ENCODE data around the gene PAXX. TPM values are rescaled to one million over a fixed set of nuclear protein-coding genes. Genes with fewer than 3 reads are reported as not detected.
A peak's percentile ranks its signal among the peaks of the same experiment; 100 is the strongest.

Gene PAXX
- total RNA-seq, 1 experiment from 2014 or later: 46.0 TPM

DNA sequence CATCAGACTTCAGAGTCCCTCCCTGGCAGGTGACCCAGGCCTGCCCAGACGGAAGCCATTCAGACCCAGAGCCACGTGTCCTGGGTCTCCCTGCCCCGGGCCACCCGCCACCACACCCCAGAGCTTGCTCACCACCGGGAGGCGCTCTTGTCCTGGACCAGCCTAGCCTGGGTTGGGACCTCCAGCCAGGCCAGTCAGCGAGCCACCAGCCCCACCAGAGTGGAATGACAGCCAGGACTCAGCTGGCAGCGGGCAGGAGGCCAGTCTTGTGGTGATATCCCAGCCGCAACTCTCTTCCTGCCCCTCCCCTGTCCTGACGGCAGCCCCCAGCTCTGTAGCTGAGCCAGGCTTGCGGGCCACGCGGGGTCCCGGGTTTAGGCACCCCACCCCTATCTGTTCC lies 16.6 kb upstream of the PAXX start:
- no peak for DNase-seq (ENCODE audit: low read depth, low spot score)
- in situ Hi-C loops (cut with HindIII; ENCODE audit: low pct_unique_long_range_greater_than_20kb, low sequenced_read_pairs): no loop called here

DNA sequence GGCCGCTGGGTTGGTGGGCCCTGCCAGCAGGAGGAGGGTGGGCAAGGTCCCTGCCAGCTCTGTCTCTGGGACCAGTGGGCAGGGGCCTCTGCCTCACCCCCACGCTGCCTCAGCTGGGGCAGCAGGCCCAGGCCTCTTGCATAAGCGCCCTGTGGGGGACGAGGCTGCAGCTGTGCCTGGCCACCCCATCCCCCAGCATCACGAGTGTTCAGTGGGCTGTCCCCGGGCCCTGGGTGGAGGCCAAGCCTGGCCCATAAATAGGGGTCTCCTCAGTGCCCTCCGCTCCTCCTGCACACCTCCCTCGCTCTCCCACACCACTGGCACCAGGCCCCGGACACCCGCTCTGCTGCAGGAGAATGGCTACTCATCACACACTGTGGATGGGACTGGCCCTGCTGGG lies 15.0 kb upstream of the PAXX start, which contains the start of gene PTGDS:
PTGDS (plus strand) TSS at position 282 of the 400 bp plus-strand sequence; CDS start at position 357, 75 bp downstream.
- no peak for DNase-seq (ENCODE audit: low read depth, low spot score)
- in situ Hi-C loops (cut with HindIII; ENCODE audit: low pct_unique_long_range_greater_than_20kb, low sequenced_read_pairs): no loop called here

DNA sequence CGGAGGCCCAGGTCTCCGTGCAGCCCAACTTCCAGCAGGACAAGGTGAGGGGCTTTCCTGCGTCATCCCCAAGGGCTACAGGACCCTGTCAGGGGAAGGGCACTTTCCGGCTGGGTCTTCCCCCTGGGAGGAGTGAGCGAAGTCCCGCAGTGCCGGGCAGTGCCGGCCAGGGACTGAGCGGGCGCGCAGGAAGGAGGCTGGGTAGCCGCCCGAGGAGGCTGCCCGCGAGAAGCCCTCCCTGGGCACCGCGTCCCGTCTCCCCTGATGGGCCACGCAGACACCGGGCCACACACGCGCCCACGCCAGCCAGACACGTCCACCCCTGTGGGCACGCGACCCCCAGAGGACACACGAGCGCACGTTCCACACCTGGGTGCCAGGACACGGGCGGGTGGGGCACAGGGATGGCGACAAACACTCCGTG lies 14.6 kb upstream of the PAXX start:
- no peak for DNase-seq (ENCODE audit: low read depth, low spot score)
- in situ Hi-C loops (cut with HindIII; ENCODE audit: low pct_unique_long_range_greater_than_20kb, low sequenced_read_pairs): no loop called here

DNA sequence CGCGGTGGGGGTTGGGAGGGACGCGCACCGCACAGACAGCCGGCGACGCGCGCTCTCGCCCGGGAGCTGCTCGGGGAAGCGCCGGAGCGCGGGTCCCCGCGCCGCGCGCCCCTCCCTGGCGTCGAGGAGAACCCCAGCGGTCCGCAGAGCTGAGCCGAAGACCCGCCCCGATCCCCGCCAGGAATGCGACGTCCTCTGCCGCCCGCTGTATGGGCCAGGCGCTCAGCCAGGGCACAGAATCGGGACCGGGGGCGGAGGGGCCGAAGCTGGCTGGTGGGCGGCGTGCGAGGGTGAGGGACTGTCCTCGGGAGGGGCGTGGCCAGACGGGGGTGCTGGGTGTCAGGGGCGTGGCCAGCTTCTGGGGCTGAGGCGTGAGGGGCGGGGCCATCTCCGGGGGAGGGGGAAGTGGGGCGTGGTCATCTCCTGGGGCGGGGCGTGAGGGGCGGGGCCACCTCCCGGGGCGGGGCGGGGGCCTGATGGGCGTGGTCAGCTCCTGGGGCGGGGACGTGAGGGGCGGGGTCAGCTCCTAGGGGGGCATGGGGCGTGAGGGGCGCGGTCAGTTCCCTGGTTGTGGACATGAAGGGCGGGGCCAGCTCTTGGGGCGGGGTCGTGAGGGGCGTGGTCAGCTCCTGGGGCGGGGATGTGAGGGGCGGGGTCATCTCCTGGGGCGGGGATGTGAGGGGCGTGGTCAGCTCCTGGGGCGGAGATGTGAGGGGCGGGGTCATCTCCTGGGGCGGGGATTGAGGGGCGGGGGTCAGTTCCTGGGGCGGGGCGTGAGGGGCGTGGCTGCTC lies 14.0 kb upstream of the PAXX start:
- peak; percentile 67 for DNase-seq (ENCODE audit: low read depth, low spot score)
- in situ Hi-C loops (cut with HindIII; ENCODE audit: low pct_unique_long_range_greater_than_20kb, low sequenced_read_pairs): no loop called here

DNA sequence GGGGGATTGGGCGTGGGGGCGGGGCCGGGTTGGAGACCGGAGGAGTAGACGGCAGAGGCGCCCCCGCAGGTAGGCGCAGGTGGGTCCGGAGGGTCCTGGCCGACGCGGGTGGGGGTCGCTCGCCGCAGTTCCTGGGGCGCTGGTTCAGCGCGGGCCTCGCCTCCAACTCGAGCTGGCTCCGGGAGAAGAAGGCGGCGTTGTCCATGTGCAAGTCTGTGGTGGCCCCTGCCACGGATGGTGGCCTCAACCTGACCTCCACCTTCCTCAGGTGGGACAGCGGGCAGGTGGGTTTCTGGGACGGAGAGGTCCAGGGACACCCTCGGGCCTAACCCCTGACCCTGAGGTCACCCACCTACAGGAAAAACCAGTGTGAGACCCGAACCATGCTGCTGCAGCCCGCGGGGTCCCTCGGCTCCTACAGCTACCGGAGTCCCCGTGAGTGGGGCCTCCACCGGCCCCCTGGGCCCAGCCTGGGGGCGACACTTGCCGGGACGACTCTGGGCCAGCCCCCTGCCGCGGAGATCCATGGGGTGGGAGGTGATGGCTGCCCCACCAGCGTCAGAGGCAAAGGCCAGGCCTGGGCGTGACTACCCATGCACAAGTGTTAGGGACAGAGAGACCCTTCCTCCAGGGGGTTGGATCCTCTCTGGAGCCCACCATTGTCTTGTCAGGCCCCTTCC lies 13.2 kb upstream of the PAXX start:
- DNase-seq (ENCODE audit: low read depth, low spot score): no peak
- in situ Hi-C loops (cut with HindIII; ENCODE audit: low pct_unique_long_range_greater_than_20kb, low sequenced_read_pairs): no loop called here

DNA sequence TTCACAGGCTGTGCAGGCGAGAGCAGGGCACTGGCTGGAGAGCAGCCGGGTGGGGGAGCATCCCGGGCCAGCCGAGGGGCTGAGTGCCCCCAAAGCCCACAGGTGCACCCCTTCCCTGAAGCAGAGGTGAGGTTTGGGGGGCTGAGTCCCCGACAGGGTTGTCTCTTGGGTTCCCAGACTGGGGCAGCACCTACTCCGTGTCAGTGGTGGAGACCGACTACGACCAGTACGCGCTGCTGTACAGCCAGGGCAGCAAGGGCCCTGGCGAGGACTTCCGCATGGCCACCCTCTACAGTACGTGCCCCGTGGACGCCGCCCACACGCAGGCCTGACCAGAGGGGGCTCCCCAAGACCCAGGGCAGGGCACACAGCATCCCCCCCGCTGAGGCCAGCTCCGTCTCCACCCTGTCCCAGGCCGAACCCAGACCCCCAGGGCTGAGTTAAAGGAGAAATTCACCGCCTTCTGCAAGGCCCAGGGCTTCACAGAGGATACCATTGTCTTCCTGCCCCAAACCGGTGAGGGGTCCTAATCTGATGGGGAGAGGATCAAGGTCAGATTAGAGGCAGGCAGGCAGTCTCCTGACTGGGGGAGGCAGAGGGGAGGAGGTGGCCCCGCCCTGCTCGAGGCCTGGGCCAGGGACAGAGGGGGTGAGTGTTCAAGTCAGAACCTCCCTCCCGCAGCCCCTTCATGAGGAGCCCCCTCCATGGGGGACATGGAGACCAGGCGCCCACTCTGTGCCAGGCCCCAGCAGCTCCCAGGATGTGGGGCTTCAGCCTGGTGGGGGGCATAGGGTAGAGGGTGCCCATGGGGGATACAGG lies 12.2 kb upstream of the PAXX start:
- DNase-seq (ENCODE audit: low read depth, low spot score): no peak
- in situ Hi-C loops (cut with HindIII; ENCODE audit: low pct_unique_long_range_greater_than_20kb, low sequenced_read_pairs): no loop called here

DNA sequence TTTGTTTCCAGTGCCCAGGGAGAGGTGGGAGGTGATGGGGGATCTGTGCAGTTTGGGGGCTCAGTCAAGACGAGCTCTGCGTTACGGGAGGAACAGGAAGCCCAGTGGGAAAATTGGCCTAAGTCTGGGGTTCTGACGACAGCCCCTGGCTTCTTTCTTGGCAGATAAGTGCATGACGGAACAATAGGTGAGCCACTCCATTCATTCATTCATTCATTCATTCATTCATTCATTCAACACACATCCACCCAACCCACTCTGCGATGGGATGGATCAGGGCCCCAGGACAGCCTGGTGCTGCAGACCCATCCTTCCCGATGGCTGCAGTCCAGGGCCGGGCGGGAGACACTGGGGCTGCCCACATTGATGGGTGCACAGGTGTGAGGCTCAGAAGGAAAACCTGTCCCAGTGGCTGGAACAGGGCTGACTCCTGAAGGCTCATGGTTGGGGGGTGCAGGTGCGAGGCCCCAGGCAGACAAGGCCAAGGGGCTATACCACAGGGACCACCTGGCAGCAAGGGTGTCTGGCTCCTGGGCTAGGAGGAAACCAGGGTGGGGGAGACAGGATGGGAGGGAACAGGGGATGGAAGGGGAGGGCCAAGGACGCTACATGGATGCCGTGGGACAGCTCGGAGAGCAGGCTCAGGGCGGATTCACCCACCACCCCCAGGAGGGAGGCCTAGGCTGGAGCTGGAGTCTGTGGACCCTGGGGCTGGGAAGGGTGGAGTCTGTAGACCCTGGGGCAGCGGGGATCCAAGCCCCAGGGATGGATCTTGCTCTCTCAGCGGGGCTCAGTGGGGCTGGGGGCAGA lies 11.3 kb upstream of the PAXX start:
- in situ Hi-C loops (cut with HindIII; ENCODE audit: low pct_unique_long_range_greater_than_20kb, low sequenced_read_pairs): no loop called here
- DNase-seq (ENCODE audit: low read depth, low spot score): no peak

DNA sequence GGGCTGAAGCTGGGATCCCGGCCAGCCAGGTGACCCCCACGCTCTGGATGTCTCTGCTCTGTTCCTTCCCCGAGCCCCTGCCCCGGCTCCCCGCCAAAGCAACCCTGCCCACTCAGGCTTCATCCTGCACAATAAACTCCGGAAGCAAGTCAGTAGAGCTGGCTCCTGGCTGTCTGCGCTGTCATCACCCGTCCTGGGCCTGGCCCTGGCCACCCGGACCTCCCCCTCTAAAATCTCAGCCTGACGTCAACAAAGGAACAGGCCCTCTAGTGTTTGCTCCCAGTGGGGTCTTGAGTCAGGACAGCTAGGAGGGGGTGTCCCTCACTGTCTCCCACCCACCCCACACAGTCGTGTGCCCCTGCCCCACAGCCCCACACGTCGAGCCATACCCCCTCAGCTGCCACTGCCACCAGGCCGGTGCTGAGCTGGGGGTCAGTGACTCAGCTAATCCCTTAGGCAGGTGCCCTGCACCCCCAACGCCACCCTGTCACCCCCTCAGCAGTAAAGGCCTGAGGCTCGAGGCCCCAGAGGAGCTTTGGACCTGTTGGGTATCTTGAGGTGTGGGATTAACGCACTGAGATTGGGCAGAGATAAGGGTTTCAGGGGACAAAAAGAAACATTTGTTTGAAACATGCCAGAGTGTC lies 10.5 kb upstream of the PAXX start:
- DNase-seq (ENCODE audit: low read depth, low spot score): no peak
- in situ Hi-C loops (cut with HindIII; ENCODE audit: low pct_unique_long_range_greater_than_20kb, low sequenced_read_pairs): no loop called here

DNA sequence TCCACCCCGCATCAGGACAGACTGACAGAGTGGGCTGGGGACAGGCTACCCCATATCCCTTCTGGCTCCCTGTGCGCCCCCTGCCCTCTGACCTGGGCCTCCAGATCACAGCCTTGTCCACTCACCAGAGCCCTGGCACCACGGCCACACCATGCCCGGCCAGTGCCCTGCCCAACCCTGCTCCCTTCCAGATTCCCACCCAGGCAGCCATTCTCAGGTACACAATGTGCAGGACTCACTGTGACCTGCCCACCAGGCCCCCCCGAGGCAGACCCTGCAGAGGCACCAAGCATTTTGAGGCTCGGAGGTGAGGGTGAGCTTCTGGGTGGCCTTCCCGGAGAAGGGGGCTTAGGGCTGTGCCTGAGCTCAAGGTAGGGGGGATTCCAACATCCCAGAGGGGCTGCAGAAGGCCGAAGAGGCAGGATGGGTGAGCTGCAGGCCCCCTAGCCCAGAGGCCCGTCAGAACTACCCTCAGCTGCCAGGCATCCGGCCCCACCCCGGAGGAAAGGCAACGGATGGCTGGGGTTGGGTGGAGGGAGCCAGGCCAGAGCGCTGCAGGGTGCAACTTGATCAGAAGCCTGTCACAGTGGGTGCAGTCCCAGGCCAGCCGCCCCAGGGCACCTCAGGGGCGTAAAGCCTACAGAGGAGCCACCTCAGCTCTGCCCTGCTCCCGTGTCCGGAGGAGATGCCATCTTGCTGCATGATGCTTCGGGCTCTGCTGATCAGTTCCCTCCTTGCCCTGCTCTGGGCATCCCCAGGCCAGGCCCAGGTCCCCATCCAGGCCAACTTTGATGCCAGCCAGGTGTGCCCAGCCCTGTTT lies 9.8 kb upstream of the PAXX start, which contains the start of gene LCNL1:
LCNL1 (plus strand) TSS at position 762 of the 820 bp plus-strand sequence. CDS start 594 bp downstream, outside the sequence.
- in situ Hi-C loops (cut with HindIII; ENCODE audit: low pct_unique_long_range_greater_than_20kb, low sequenced_read_pairs): no loop called here
- DNase-seq (ENCODE audit: low read depth, low spot score): no peak

DNA sequence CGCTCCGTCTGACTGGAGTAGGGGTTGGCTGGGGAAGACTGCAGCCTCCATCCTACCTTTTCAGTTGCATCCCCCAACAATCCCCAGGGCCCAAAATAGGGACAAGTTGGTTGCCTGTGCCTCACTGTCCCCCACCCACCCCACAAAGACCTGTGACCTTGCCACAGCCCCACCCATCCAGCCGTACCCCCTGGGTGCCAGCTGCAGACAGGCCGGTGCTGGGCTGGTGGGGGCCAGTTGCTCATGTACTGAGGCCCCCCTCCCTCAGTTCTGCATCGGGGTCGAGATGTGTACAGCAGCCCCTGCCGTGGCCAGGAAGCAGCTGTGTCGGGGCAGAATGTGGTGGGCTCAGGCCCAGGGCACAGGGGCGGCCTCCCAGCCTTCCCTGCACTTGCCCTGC lies 9.1 kb upstream of the PAXX start:
- no peak for DNase-seq (ENCODE audit: low read depth, low spot score)
- in situ Hi-C loops (cut with HindIII; ENCODE audit: low pct_unique_long_range_greater_than_20kb, low sequenced_read_pairs): no loop called here

DNA sequence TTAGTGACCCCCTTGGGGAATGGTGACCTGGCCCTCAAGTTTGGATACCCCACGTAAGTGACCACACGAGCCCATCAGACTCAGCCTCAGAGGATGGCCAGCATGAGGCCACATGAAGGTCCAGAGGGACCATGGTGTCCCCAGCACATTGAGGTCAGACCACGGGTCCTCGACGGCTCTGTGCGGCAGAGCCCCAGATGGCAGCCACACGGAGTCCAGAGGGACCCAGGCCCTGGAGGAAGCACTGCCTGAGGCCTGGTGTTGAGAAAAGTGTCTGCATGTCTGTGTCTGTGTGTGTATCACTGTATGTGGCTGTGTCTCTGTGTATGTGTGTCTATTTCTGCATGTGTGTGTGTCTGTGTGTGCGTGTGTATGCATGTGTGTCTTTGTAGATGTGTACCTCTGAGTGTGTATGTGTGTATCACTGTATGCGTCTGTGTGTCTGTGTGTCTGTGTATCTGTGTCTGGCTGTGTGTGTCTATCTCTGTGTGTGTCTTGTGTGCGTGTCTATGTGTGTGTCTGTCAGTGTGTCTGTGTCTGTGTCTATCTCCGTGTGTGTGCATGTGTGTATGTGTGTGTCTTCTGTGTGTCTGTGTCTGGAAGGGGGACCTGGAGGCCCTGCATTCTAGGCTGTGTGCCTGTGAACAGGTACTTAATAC lies 8.4 kb upstream of the PAXX start:
- in situ Hi-C loops (cut with HindIII; ENCODE audit: low pct_unique_long_range_greater_than_20kb, low sequenced_read_pairs): no loop called here
- DNase-seq (ENCODE audit: low read depth, low spot score): no peak

DNA sequence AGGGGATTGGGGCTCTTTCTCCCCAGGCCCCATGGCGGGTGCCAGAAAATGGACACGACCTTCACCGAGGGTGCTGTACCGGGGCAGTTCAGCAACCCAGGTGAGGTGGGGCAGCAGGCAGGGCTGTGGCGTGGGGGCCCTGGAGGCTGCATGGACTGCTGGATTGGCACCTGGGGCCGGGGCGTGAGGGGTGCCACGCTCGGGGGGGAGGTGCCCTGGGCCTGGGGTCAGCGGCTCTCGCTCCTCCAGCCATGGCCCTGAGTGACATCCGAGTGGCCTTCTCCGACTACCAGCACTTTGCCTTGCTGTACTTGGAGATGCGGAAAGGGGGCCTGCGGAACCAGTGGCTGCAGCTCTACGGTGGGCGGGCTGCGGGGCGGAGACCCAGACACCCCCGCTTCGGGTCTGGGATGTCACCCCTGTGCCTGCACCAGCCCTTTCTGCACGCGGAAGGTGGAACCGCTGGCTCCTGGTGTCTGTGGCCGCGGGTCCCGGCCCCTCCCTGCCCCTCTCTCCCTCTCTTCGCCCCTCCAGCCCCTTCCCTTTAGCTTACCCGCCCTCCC lies 7.7 kb upstream of the PAXX start:
- no peak for DNase-seq (ENCODE audit: low read depth, low spot score)
- in situ Hi-C loops (cut with HindIII; ENCODE audit: low pct_unique_long_range_greater_than_20kb, low sequenced_read_pairs): no loop called here

DNA sequence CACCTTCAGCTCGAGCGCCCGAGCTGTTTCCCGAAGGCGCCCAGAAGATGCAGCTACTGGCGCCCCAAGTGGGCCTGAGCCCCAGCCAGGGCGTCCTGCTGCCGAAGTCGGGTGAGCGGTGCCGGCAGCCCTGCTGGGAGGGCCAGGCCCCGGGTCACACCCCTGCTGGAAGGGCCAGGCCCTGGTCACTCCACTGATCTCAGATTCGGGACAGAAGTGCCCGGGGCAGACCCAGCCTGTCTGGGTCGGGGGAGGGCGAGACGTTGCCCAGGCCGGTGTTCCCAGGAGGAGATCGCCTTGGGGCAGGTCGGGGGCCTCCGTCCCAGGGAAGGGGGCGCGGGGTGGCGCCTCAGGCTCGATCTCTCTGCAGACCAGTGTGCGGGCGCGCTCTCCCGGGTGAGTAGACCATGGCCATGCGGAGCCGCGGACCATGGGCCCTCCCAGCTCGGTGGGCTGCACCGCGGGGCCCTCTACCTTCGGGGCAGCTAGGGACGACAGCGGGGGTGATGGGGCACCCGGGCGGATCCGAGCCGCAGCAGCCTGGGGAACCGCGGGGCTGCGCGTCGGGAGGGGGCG lies 7.1 kb upstream of the PAXX start:
- in situ Hi-C loops (cut with HindIII; ENCODE audit: low pct_unique_long_range_greater_than_20kb, low sequenced_read_pairs): no loop called here
- DNase-seq (ENCODE audit: low read depth, low spot score): no peak

DNA sequence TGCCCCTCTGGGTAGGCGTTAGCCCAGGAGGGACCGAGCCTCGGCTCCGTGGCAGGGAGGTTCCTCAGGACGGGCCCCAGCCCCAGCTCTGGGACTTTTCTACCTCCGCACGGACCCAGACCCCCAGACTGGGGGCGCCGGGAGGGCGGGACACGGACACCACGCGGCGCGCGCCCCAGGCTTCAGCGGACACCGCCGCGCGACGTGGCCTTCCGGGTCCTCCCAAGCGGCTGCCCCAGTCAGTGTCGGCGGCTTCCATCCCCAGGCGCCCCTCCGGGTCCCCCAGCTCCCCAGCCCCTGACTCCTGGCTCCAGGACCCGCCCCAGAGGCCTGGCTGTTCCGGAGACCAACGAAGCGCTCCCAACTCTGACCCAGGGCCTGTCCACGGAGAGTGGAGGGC lies 6.4 kb upstream of the PAXX start:
- in situ Hi-C loops (cut with HindIII; ENCODE audit: low pct_unique_long_range_greater_than_20kb, low sequenced_read_pairs): no loop called here
- no peak for DNase-seq (ENCODE audit: low read depth, low spot score)

DNA sequence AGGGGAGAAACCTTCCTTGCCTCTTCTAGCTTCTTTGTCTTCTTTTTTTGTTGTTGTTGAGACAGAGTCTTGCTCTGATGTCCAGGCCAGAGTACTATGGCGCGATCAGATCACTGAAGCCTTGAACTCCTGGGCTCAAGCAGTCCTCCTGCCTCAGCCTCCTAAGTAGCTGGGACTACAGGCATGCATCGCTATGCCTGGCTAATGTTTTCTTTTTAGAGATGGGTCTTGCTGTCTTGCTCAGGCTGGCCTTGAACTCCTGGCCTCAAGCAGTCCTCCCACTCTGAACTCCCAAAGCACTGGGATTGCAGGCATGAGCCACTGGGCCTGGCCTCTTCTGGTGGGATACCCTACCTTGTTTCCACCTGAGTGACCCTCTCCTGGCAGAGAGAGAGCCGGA lies 3.4 kb upstream of the PAXX start:
- in situ Hi-C loops (cut with HindIII; ENCODE audit: low pct_unique_long_range_greater_than_20kb, low sequenced_read_pairs): no loop called here
- DNase-seq (ENCODE audit: low read depth, low spot score): no peak
